ENCODE measurements around the gene PODNL1. TPM values are rescaled to one million over a fixed set of nuclear protein-coding genes. Genes with fewer than 3 reads are reported as not detected.

PODNL1 gene
- total and polyA plus RNA-seq, 2 of the 8 experiments (the other 6 are each of a cell fraction or from before 2014, with no cell fraction given), result 1.0 to 1.5 TPM

DNA sequence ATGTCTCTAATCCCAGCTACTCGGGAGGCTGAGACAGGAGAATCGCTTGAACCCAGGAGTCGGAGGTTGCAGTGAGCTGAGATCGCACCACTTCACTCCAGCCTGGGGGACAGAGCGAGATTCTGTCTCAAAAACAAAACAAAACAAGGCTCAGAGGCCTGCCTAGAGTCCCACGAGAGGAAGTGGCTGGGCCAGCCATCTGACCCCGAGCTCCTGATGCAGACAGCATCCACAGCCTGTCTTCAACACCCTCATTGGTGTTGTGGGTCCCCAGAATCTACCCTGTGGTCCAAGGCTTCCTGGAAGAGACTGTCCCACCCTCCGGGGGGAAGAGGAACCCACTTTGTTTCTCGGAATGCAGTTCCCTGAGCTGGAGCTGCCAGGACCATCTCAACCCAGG lies 43.2 kb upstream of the PODNL1 start:
- no peak for FAIRE-seq
- no peak overlapping the region for H3K4me3 ChIP-seq (ENCODE audit: extremely low read depth in 1 of 4, insufficient read depth in 2 of 4, low read depth in 3 of 4, low read length in 4 of 4)
- H2BK5ac ChIP-seq (ENCODE audit: low read depth, low read length), result no peak overlapping the region
- no peak overlapping the region for H4K5ac ChIP-seq (ENCODE audit: insufficient read length, low read depth, low read length)
- ChIA-PET POLR2A (ENCODE audit: partially characterized antibody) (interaction anchor here (0.6 to 1.6 kb wide), 4 partner anchors 25 to 40 kb away, joined by 3 to 6 read pairs (median 4); partner anchors contain the start of gene RFX1), CTCF (ENCODE audit: partially characterized antibody) (interaction anchor here (0.9 to 2.4 kb wide), 8 partner anchors 8 to 98 kb away, joined by 3 to 7 read pairs (median 4); partner anchors contain the start of gene IL27RA)
- H2BK15ac ChIP-seq (ENCODE audit: low read length), result no peak overlapping the region
- H2AFZ ChIP-seq (ENCODE audit: low read length), result no peak overlapping the region
- no peak overlapping the region for H2AK5ac ChIP-seq (ENCODE audit: low read depth, low read length)
- H2BK120ac ChIP-seq (replicated peaks; ENCODE audit: low read depth, low read length), result no peak overlapping the region
- no peaks in the 10 kb centered on the region for H3K9me3 ChIP-seq (ENCODE audit: insufficient read depth in 2 of 2, low read depth in 1 of 2, low read length in 1 of 2)
- H3K79me1 ChIP-seq (ENCODE audit: low read depth, low read length), result no peaks in the 10 kb centered on the region
- no peak for TF ChIP-seq EGR1 (IDR thresholded peaks at IDR 0.05; ENCODE audit: borderline replicate concordance, low read depth, low read length)
- TF ChIP-seq SIRT6 (IDR thresholded peaks at IDR 0.05; ENCODE audit: low read length), result no peak
- no peak for TF ChIP-seq KDM5A (IDR thresholded peaks at IDR 0.05; ENCODE audit: low read length)
- no peak overlapping the region for H3K4me2 ChIP-seq (ENCODE audit: insufficient read depth in 1 of 2, low read depth in 2 of 2, low read length in 2 of 2)
- no peak overlapping the region for H4K8ac ChIP-seq (ENCODE audit: extremely low read depth, insufficient read depth, low read length)
- H4K20me1 ChIP-seq (replicated peaks in 1 of 2; ENCODE audit: control insufficient read depth in 1 of 2, insufficient read depth in 2 of 2, low read length in 2 of 2), result no peaks in the 10 kb centered on the region
- H3K27me3 ChIP-seq (replicated peaks in 1 of 4; ENCODE audit: control insufficient read depth in 3 of 4, extremely low read depth in 1 of 4, insufficient read depth in 3 of 4, low read length in 3 of 4), result no peaks in the 10 kb centered on the region
- no peak overlapping the region for H4K91ac ChIP-seq (replicated peaks; ENCODE audit: insufficient read length, low read length)
- no peak overlapping the region for H3K18ac ChIP-seq (ENCODE audit: extremely low read depth, low read length)
- H3K36me3 ChIP-seq (ENCODE audit: control insufficient read depth in 2 of 4, insufficient read depth in 4 of 4, low read length in 3 of 4), result 0 out of 8 replicates have a peak, but pooled peaks cover 0 to 3% (median 0%) of the 10 kb centered on the region in 4 experiments
- no peaks in the 10 kb centered on the region for H3K79me2 ChIP-seq (ENCODE audit: control insufficient read depth in 1 of 2, insufficient read depth in 2 of 2, low read length in 2 of 2)
- H3K23ac ChIP-seq (ENCODE audit: insufficient read length), result no peak overlapping the region
- no peaks in the 10 kb centered on the region; the same call in 1 of the 2 replicates for H3K23me2 ChIP-seq (ENCODE audit: low read depth, low read length)
- H2BK12ac ChIP-seq (ENCODE audit: low read depth, low read length), result no peak overlapping the region
- no peak overlapping the region for H3K56ac ChIP-seq (replicated peaks; ENCODE audit: insufficient read length, low read depth, low read length)
- WGBS, 2 experiments (ENCODE audit: extremely low coverage in 1 of 2, insufficient coverage in 1 of 2, insufficient read length in 1 of 2, insufficient replicate concordance in 2 of 2, low coverage in 1 of 2, low lambda C conversion rate in 2 of 2, missing lambda C conversion rate in 1 of 2), result 91% methylated on average over 9 of the region's 9 CpGs; no CpG with 5 or more reads in 1 of the 2 experiments
- H3K4me1 ChIP-seq (replicated peaks in 1 of 4; ENCODE audit: control insufficient read depth in 3 of 4, insufficient read depth in 4 of 4, low read length in 3 of 4), result peaks cover 0 to 35% (median 29%) of the 10 kb centered on the region in 4 experiments; a peak in 6 of 7 replicates
- no peak for DNase-seq (ENCODE audit: low read depth in 1 of 2, low spot score in 2 of 2)
- H3K27ac ChIP-seq (ENCODE audit: low read depth, low read length), result no peak overlapping the region
- H3K14ac ChIP-seq (ENCODE audit: insufficient read length), result no peak overlapping the region
- no peak overlapping the region for H3K4ac ChIP-seq (replicated peaks; ENCODE audit: insufficient read length, low read depth, low read length)
- H3K9ac ChIP-seq (replicated peaks in 1 of 4; ENCODE audit: extremely low read depth in 1 of 4, low read depth in 3 of 4, low read length in 3 of 4), result no peak overlapping the region
- no peak overlapping the region for H2BK20ac ChIP-seq (ENCODE audit: low read length)

Data from H1 (cell line).